NCI-H2107 treated with DMSO at 0.1 percent for 48 hours (cell line): ENCODE results near the gene GMDS.

Experiments
- DNase-seq: peaks from one replicate; lab custom pipeline; 2025; ENCODE audit not compliant: unreplicated experiment; lab: John Stamatoyannopoulos, UW

GMDS gene

DNA sequence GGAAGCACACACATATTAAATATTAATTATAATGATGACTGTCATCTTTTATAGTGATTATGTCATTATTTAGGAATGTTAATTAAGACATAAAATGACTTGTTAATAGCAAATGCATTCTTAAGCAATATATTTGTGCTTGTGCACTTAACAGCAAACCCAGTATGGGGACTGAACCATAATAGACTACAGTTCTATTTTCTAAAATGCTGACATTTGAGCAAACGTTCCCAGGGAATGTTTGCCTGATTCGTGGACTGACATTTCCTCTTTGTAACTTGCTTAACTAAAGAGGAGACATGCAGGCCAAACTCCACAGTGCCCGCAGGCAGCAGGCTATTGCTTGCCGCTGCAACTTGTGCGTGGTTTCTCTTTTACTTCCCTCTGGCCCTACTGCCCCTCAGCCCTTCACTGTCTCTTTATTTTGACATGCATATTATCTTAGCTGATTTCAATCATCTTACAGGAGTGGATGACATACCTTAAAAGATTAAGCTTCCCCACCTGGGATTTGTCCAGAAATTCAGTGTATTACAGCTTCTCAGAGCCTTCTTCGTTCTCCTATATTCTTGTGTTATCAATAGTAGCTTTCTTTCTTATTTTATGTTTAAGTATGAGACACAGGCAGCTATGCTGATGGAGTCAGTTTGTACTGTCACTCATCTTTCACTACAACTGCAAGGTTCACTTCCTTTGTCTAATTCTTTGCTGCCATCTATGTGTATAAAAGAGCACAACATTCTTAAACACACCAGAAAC is 141.5 kb downstream of the GMDS start:
- DNase-seq = peak; percentile 65

DNA sequence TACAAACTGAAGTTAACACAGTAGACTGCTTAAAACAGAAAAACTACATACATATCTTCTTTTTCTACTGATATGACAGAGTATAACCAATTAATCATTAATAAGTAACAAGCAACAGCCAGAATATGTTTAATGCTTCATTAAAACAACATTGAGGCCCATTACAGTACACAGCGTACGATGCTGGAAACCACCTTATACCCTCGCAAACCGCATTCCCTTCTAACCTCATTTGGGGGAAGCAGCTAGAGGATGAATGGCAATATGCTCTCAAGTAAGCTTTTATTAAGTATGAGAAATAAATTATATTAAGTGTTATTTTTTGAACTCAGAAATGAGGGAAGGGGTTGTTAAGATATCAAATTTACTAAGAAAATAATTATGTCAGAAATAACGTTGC is 142.4 kb downstream of the GMDS start:
- DNase-seq = no peak

DNA sequence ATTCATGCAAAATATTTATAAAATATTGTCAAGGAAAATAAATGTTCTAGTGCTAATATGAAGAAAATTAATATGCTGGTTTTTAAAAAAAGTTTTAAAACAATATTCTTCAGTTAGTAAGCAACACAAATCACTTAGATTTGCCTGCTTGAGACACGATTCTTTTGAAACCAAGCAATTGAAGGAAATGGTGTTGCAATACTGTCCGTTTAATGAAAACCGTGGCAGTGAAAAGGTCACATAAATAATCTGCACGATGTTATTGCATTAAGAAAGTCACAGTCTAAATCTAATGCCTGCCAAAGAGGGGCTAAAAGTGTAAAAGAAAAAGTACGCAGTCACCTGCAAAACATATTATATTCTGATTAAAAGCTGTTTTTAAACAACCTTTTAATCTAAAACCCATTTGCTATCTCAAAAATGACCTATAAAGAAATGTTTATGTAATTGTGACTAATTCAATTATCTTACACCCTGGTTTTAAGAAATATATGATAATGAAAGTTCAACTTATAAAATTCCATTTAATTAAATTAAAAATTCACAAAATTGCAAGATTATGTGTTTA is 143.0 kb downstream of the GMDS start:
- no peak for DNase-seq

DNA sequence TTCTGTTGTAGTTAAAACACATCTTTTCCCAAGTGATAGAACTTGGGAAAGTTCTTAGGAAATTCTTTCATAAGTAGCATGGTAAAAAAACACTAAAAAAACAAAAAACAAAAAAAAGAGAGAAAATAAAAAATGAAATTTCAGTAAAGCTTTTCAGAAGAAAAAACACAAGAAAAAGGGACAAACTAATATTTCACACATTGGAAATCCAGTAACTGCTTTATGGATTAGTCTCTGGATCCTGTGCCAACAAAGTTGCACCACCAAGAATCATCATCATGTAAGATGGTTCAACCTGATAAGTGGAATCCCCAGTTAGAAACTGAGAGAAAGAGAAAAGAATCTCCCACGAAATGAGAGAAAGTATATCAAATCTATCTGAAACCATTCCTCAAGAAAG is 144.2 kb downstream of the GMDS start:
- DNase-seq = no peak

DNA sequence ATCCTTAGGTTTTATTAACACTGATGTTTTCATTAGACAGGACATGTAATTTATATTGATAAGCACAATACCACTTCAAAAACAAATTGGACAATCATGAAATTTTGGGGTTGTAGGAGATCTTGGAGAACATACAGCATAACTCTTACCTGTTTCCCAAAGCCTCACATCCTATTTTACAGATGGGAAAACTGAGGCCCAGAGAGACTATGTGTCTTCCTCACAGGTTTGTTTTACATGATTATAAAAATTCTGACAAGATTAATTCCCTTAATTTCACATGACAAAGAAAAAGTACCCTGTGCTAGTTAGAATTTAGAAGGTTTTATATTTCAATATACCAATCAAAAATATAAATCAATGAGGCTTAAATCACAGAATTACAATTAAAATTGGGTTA is 145.5 kb downstream of the GMDS start:
- DNase-seq = no peak

DNA sequence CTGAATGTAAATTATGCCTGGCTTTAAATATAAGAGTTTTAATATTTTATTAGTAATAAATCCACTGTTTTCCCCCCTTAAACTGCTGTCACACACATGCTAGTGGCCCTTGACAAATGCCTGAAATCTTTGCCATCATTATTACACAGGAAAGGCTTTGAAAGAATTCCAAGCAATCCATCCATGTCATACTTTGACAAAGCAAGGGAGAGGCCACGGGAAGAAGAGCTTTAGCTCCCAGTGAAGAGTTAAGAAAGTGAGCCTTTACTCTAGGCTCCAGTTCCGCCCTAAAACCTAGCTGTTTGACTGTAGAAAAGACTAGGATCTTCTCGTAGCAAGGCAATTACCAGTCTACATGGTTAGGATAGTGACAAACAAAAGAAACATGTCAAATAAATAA is 147.9 kb downstream of the GMDS start:
- no peak for DNase-seq

DNA sequence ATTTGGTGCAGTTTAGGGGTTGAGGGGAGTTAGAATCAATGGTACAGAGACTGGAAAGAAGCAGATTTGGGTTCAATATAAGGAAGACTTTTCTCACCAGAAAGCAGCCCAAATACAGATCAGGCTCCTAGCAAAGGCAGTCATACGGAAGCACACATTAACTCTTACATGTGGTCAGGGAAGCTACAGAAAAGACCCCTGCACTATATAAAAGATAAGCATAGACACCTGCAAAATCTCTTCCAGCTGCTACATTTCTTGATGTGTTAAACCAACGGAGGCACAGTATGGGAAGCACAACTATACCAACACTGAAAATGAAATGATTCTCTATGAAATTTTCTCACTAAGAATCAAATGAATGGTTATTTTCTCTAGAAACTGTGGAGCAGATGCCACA is 150.8 kb downstream of the GMDS start:
- no peak for DNase-seq

DNA sequence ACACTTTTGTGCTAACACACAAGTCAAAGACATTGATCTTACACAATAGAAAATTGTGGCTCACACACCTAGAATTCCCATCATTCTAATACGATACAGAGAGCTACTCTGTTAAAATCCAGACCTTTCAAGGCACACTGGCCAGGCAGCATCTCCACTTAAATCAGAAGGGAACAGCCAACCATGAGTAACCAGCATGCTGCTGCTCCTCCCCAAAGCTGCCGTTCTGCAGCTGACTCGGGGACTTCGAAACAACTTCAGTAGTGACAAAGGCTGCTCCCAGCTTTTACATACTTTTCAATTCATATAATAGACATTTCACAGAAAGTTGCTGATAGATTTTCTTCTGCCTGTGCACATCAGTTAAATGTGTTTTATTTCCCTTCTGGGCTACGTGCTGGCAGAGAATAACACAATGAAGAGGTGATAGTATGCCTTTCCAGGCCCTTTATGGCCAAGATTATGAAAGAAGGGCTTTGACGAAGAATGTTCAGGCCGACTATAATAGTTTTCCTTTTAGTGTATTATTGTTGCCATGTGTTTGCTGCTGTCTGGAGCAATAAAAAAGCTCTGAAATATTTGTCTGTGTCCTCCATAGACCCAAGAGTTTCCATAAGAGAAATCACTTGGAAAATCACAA is 159.0 kb downstream of the GMDS start:
- no peak for DNase-seq

DNA sequence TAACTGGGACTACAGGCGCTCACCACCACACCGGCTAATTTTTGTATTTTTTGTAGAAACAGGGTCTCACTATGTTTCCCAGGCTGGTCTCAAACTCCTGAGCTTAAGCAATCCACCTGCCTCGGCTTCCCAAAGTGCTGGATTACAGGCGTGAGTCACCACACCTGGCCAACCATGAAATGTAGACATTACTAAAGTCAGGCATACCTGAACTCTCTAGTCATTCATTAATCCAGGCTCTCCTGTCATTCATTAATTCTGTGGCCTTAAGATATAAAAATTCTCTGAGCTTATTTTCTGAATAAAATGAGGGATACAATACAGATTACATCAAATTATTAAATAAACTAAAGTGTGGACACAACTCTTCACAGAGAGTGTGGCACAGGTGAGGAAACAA is 159.7 kb downstream of the GMDS start:
- DNase-seq = no peak

DNA sequence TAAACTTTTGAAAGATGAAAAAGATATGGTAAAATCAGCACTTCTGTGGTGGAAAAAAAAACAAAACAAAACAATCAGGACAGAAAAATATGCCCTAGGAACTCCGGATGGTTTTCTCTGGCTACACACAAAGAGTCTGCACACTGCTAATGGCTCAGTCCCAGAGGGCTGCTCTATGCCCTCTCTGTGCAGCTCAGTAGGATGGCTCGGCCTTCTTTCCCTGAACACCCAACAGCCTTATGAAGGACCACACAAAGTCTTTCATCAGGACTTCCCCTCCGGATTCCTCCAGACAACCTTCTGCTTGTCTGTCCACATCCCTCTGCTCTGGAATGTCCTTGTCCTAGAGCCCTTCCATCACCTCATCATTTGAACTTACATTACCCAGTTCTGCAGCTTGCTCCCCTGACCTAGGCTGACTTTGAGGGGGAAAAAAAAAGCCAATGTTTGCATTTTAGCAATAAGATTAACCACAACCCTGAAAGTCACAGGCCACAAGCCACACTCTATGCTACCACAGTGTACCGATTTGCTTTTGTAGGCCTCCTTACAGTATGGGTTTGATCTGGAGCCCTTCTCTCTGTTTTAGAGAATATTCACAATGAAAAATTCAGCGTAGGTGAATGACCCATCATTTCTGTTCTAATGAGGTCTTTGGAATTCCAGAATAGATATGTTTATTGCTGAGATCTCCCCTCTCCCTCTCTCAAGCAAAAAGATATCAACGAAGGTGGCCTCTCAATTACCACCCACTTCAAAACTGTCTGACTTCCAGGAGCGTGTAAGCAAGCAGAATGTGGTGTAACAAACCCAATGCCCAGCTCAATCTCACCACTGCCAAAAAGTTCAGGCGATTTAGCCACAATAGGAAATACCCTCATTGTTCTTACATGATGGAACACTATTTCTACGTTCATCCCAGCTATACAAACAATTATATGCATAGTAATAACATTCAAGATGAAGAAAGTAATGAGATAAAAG is 164.0 kb downstream of the GMDS start:
- no peak for DNase-seq

DNA sequence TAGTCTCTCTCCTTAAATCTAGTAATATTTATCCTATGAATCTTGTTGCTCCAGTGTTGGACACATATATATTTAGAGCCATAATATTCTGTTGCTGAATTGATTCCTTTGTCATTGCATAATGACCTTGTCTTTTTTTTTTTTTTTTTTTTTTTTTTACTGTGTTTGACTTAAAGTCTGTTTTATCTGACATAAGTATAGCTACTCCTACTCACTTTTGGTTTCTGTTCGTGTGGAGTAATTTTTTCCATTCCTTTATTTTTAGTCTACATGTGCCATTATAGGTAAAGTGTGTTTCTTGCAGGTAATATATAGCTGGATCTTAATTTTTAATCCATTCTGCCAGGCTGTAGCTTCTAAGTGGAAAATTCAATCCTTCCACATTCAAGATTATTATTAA is 166.5 kb downstream of the GMDS start:
- no peak for DNase-seq

DNA sequence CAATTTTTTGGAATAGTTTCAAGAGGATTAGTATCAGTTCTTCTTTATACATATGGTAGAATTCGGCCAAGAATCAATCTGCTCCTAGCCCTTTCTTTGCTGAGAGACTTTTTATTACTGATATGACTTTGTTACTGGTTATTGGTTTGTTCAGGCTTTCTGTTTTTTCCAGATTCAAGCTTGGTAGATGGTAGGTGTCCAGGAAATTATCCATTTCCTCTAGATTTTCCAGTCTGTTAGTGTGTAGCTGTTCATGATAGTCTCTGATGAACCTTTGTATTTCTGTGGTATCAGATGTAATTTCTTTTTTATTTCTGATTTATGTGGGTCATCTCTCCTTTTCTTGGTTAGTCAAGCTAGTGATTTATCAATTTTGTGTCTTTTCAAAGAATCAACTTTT is 167.6 kb downstream of the GMDS start:
- DNase-seq = no peak

DNA sequence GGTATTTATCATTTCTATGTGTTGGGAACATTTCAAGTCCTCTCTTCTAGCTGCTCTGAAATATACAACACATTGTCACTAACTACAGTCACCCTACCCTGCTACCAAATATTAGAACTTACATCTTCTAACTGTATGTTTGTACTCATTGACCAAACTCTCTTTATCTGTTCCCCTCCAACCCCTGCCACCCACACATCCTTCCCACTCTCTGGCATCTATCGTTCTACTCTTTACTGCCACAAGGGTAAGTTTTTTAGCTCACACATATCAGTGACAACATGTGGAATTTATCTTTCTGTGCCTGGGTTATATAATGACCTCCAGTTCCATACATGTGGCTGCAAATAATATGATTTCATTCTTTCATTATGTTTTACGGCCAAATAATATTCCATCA is 171.9 kb downstream of the GMDS start:
- no peak for DNase-seq

DNA sequence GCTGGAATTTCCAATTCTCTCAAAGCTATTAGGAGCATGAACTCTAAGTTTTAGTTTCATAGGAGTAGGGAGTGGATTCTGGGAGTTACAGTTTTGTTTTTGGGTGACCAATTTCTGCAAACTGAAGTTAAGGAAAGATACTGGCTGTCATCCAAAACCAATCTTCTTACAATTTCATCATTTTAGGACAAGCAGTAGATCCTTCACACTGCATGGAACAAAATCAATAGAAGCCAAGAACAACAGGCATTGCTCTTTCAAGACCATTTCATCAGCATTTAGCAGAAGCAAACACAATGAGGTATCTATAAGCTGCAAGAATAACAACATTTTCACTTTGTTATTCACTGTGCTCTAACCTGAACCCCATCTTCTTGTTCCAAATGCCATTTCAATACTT is 173.0 kb downstream of the GMDS start:
- DNase-seq = no peak

DNA sequence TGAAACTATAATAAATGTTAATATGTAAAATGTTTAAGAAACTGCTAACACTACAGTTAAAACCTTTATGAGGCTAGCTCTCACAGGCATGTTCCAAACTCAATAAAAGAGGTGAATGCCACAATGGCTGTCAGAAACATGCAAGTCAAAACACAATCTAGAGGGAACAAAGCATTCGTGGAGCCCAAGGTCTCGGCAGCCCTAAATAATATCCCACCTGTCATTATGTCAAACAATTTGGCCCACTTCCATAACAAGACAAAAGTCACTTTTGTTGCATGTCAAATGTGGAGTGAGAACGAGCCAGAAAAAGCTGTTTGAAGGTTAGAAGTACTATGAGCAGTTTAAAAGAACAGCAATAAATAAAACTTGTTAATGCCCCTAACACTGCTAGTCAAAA is 181.9 kb downstream of the GMDS start:
- DNase-seq = peak; percentile 24

DNA sequence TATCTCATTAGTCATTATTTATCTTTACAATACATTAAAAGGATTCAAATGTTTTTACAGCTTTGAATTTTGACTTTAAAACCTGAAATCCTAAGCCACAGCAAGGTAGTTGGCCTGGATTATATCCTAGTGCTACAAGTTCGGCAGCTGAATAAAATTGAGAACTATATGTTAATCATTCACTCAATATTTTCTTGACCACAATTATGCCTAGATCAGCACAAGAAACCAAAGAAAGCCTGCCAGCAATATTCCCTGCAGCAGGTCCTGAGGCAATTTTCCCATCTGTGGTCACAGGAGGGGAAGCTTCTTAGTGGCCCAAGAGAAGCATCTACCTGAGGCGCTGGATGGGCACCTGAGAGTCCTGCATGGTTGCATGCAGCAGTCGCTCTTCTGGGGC is 183.5 kb downstream of the GMDS start:
- DNase-seq = no peak

DNA sequence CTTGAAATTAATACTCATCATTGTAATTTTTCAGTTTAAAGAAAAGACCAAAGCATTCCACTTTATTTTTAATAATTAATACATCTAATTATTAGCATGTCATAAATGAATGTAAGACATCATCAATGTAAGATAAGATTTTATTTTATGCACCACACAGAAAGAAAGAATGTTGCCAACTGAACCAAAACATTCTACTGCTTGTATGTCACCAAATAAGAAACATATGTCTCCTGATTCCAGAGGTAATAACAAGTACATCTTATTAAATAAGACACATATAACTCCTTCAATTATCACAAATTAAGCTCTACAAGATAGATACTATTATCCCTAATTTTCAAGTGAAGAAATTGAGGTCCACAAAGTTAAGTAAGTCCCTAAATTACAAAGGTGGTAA is 189.5 kb downstream of the GMDS start:
- no peak for DNase-seq

DNA sequence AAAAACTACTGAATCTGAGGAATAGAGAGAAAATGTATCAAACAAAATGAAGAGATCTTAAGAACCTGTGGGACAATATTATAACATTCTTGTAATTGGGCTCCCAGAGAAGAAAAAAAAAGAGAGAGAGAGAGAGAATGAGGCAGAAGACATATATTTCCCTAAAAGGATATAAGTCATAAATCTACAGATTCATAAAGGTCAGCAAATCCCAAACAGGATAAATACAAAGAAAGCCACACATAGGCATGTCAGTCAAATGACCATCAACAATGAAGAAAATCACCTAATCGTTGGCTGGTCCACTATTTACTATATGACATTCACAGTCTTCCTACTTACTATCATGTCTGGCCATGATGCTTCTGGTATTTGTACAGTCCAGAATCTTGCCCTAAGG is 190.3 kb downstream of the GMDS start:
- no peak for DNase-seq

DNA sequence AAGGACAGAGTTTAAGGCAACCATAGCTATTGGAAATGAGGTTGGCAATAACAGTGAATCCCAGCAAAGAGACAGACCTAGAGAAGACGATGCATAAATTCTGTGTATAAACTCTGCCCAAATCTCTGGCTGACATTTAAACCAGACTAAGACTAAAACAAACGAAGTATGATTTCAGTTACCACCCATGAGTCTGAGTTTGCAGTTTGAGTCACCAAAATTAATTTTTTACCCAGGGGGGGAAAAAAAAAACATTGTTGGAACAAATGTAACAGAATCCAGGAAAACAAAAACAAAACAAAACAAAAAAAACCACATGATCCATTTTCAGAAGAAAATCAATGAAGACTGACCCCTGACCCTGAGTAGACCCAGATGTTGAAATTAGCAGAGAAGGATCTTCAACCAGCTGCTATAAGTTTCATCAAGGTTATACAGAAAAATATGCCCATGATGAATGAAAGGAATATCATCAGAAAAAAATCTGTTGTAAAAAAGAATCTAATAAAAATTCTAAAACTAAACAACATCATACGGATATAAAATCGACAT is 190.8 kb downstream of the GMDS start:
- DNase-seq = no peak

DNA sequence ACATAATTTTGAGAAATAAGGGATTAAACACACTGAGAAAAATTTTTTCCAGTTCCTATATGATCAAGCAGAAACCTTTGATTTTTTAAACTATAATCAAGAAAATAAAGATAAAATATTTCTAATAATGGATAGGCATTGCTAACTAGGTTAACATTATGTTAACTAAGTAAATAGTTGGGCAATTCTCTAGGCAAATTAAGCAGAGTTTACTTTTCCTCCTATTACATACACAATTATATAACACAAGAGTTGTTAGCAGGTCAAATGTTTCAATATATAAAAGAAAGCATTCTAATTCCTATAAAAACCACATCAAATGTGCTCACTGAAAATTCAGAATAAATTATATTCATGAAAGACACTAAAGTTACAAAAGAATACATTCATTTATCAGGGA is 191.7 kb downstream of the GMDS start:
- no peak for DNase-seq

DNA sequence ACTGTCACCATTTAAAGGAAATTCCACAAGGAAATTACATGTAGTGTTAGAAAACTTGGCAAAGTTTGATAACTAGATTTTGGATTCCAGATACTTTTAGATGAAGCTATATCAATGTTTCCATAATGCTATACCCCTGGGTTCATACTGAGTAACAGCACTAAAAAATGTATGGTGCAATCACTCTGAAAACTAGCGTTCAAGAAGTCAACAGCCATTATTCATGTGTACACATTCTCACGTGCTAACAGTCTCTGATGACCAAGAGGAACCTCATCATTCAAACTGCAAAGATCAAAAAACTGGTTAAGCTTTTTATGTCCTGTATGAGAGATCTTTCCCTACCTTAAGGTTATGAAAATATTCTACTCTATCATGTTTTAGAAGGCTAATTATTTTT is 197.6 kb downstream of the GMDS start:
- DNase-seq = no peak
